Lower leg skin (tissue), 4 donors: ENCODE results near the gene QPRT. TPM values are rescaled to one million over a fixed set of nuclear protein-coding genes. Genes with fewer than 3 reads are reported as not detected.
"Not testable (repeated sequence)": the region's sequence is repeated elsewhere in the genome, so short reads cannot be mapped to it uniquely, and the experiment has no call there.

Experiments
- DNase-seq, 2 donors: peaks; one replicate each; pipeline ENCODE4 v3.0.0-alpha.2; 2019; ENCODE audit warnings: low spot score in 2 of 2
- H3K4me3 ChIP-seq: fragments of 200-600 bp; sonication (generic); 2 replicates; pipeline ENCODE4 v1.5.1; 2017; ENCODE audit warnings: mild to moderate bottlenecking, low read depth; ENCODE audit not compliant: poor library complexity, severe bottlenecking
- POLR2A ChIP-seq, 2 donors: fragments of 450-650 bp; IDR thresholded peaks; one replicate each; pipeline ENCODE4 v1.6.1; 2016 to 2017; ENCODE audit warnings: antibody characterized with exemption in 2 of 2, mild to moderate bottlenecking in 1 of 2, moderate library complexity in 1 of 2
- WGBS, 2 donors: methylation state at CpG; one replicate each; pipeline ENCODE4 v1.1.5; 2018; 5-methylcytosine and 5-hydroxymethylcytosine counted together
- intact Hi-C: fragments of 100-400 bp; cut with DNase I; formaldehyde crosslinking; loops from one replicate; pipeline ENCODE4 v1.15.0; 2023; ENCODE audit warnings: low total_unique reads
- total RNA-seq, 4 donors: library from RNA; depleted of rRNA; stranded (reverse); fragments of >200 nt; gene quantifications; one replicate each; pipeline ENCODE4 v1.1.0, GENCODE V29; 2016
- TF ChIP-seq, protein P1 (sequence below), 3 donors: fragments of 450-650 bp; IDR thresholded peaks; one replicate each; pipeline ENCODE4 v1.5.1; 2016; ENCODE audit warnings: antibody characterized with exemption in 3 of 3, mild to moderate bottlenecking in 3 of 3, moderate library complexity in 2 of 3

The QPRT gene
- total RNA-seq, 4 donors from 2014 or later, result 1.9 to 3.6 (median 2.7) TPM

DNA sequence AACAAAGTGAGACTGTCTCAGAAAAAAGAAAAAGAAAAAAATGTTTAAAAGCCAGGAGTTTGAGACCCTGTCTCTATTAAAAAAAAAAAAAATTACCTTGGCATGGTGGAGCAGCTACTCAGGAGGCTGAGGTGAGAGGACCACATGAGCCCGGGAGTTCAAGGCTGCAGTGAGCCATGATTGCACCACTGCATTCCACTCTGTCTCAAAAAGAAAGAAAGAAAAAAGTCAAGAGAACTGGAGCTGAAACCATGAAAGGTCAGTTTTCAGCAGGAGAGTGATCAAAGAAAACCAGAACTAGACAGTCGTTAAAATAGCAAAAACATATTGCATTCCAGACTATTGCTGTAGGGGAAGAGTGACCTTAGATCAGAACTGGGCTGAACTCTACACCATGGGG lies 8.8 kb downstream of the QPRT start:
- intact Hi-C loops, result no loop called here
- 68 to 69% methylated on average over 2 of the region's 2 CpGs for WGBS, 2 donors
- no peak for DNase-seq
- H3K4me3 ChIP-seq, result no peak overlapping the region
- TF ChIP-seq, protein P1, sequence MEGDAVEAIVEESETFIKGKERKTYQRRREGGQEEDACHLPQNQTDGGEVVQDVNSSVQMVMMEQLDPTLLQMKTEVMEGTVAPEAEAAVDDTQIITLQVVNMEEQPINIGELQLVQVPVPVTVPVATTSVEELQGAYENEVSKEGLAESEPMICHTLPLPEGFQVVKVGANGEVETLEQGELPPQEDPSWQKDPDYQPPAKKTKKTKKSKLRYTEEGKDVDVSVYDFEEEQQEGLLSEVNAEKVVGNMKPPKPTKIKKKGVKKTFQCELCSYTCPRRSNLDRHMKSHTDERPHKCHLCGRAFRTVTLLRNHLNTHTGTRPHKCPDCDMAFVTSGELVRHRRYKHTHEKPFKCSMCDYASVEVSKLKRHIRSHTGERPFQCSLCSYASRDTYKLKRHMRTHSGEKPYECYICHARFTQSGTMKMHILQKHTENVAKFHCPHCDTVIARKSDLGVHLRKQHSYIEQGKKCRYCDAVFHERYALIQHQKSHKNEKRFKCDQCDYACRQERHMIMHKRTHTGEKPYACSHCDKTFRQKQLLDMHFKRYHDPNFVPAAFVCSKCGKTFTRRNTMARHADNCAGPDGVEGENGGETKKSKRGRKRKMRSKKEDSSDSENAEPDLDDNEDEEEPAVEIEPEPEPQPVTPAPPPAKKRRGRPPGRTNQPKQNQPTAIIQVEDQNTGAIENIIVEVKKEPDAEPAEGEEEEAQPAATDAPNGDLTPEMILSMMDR (IDR thresholded peaks at IDR 0.05), result no peak
- no peak for TF ChIP-seq POLR2A (IDR thresholded peaks at IDR 0.05)

DNA sequence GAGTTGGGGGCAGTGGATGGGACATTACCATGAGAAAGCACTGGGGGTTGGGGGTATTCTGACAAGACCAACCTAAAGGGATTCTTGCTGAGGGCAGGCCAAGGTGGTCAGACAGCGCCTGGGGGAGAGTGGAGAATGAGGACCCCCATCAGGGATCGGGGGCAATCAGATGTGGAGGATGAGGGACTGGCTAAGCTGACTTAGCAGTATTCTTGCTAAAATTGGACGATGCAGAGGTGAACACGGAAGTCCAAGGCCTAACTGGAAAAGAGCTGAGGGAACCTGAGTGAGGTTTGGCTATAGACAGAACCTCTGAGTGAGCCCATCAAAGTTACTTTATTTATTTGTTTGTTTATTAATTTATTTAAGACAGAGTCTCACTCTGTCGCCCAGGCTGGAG lies 9.2 kb downstream of the QPRT start:
- H3K4me3 ChIP-seq, result no peak overlapping the region
- 90 to 95% methylated on average over 5 of the region's 5 CpGs for WGBS, 2 donors
- intact Hi-C loops, result no loop called here
- TF ChIP-seq, protein P1 (IDR thresholded peaks at IDR 0.05), result no peak
- no peak for TF ChIP-seq POLR2A (IDR thresholded peaks at IDR 0.05)
- DNase-seq, result no peak

DNA sequence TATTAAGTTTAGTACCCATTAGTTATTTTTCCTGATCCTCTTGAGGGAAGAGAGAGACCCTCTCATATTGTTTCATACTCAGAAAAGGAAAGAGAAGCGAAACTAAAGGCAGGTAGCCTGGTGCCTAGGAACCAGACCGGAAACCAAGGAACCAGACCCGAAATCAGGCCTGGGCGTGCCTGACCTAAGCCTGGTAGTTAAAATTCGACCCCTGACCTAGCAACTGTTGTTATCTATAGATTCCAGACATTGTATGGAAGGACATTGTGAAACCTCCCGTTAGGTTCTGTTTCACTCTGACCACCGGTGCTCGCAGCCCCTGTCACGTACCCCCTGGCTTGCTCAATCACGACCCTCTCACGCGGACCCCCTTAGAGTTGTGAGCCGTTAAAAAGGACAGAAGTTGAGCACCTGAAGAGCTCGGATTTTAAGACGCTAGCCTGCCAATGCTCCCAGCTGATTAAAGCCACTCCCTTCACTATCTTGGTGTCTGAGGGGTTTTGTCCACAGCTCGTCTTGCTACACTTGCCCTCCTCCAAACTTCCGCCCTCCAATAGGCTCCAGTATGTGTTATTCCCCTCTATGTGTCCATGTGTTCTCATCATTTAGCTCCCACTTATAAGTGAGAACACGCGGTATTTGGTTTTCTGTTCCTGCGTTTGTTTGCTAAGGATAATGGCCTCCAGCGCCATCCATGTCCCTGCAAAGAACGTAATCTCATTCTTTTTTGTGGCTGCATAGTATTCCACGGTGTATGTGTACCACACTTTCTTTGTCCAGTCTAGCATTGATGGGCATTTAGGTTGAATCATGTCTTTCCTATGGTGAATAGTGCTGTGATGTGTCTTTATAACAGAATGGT lies 10.7 kb downstream of the QPRT start:
- WGBS, 2 donors, result 86 to 87% methylated on average over 23 of the region's 23 CpGs
- H3K4me3 ChIP-seq, DNase-seq, intact Hi-C loops: not testable (repeated sequence)

GRCh38 chr16:29692606-29693005 lies 13.6 kb downstream of the QPRT start:
- intact Hi-C loops, H3K4me3 ChIP-seq, DNase-seq: not testable (repeated sequence)
- WGBS, 2 donors, result 96 to 98% methylated on average over 26 of the region's 26 CpGs

DNA sequence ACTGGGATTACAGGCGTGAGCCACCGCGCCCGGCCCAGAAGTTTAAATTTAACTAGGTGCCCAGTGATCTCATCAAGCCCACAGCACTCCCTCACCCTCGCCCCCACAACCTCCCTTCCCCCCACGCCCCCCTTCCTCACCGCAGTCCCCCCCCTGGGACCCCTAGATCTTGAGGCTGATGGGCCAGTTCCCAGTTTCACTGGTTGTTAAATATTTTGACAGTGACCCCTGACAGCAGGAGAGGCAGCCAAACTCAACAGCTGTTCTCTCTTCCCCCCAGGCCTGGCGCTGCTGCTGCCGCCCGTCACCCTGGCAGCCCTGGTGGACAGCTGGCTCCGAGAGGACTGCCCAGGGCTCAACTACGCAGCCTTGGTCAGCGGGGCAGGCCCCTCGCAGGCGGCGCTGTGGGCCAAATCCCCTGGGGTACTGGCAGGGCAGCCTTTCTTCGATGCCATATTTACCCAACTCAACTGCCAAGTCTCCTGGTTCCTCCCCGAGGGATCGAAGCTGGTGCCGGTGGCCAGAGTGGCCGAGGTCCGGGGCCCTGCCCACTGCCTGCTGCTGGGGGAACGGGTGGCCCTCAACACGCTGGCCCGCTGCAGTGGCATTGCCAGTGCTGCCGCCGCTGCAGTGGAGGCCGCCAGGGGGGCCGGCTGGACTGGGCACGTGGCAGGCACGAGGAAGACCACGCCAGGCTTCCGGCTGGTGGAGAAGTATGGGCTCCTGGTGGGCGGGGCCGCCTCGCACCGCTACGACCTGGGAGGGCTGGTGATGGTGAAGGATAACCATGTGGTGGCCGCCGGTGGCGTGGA lies 15.6 kb downstream of the QPRT start:
- intact Hi-C loops, result loop anchor here (5.0 kb wide), 1 partner anchor 333 kb away; no protein-coding TSS in a partner anchor

DNA sequence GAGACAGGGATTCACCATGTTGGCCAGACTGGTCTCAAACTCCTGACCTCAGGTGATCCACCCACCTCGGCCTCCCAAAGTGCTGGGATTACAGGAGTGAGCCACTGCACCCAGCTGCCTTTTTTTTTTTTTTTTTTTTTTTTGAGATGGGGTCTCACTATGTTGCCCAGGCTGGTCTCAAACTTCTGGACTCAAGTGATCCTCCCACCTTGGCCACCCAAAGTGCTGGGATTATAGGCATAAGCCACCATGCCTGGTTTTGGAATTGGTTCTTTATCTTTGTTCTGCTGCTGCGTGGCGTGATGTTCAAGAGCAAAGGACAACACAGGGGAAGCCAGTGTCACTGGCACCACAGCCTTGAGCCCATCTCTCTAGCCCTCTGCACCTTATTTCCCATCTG lies 16.7 kb downstream of the QPRT start:
- WGBS, 2 donors, result 92 to 96% methylated on average over 3 of the region's 3 CpGs
- not testable (repeated sequence) for DNase-seq, H3K4me3 ChIP-seq
- intact Hi-C loops, result loop anchor here (5.0 kb wide), 1 partner anchor 332 kb away; no protein-coding TSS in a partner anchor

More for the DNA sequence above, 15.6 kb downstream of the QPRT start:
- DNase-seq, result no peak
- H3K4me3 ChIP-seq, result no peak overlapping the region
- 83% methylated on average over 32 to 36 of the region's 41 CpGs for WGBS, 2 donors
- TF ChIP-seq, protein P1 (IDR thresholded peaks at IDR 0.05), result no peak
- no peak for TF ChIP-seq POLR2A (IDR thresholded peaks at IDR 0.05)

DNA sequence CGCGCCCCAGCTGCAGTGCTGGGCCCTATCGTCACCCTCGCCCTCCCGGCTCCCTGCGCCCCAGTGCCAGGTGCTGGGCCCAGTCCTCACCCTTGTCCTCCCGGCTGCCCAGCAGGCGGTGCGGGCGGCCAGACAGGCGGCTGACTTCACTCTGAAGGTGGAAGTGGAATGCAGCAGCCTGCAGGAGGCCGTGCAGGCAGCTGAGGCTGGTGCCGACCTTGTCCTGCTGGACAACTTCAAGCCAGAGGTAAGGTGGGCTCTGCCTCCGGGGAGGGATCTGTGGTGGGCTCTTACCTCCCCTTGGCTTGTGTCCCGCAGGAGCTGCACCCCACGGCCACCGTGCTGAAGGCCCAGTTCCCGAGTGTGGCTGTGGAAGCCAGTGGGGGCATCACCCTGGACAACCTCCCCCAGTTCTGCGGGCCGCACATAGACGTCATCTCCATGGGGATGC lies 17.9 kb downstream of the QPRT start:
- no peak for DNase-seq
- intact Hi-C loops, result loop anchor here (5.0 kb wide), 1 partner anchor 330 kb away; no protein-coding TSS in a partner anchor
- WGBS, 2 donors, result 89 to 94% methylated on average over 21 of the region's 21 CpGs
- H3K4me3 ChIP-seq, result no peak overlapping the region
- TF ChIP-seq, protein P1 (IDR thresholded peaks at IDR 0.05), result no peak
- TF ChIP-seq POLR2A (IDR thresholded peaks at IDR 0.05), result no peak
